COLO668 (cell line): ENCODE data around the gene AIP.
A peak's percentile ranks its signal among the peaks of the same experiment; 100 is the strongest.

Experiments
- DNase-seq: peaks from one replicate; lab custom pipeline; 2025; ENCODE audit not compliant: unreplicated experiment; lab: John Stamatoyannopoulos, UW

The AIP gene

DNA sequence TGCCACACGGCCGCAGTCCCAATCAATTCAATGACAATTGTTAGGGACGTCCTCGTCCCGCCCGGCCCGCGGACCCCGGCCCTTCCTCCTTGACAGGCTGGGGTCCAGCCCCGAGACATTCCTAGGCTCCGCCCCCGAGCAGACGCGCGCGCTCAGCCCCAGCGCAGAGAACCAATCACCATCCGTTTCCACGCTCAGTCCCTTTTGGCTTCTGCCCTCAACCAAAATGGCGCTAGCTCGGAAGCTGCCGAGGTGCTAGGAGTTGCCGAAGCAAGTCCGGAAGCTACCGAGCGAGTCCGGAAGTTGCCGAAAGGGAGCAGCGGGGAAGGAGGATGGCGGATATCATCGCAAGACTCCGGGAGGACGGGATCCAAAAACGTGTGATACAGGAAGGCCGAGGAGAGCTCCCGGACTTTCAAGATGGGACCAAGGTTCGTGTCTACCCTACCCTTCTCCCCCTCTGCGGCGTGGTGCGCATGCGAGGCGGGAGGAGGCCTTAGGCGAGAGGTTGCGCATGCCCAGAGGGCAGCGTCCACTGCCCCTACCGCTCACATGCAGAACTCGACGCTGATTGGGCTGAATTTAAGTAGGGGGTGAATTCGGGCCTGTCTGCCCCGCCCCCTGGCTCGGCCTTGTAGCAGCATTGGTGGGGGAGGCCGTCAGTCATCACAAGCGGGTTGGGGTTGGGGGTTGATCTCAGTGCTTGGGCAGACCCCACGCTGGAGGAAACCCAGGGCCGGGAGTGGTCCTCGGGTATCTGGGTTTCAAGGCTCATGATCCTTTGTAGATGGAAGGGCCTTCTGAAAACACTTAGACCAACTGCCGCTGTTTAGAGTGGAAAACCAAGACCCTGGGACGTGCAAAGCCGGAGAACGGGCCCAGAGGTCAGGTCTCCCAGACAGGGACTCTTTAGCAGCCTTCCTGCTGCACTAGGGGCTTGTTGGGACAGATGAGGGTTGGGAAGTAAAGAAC lies at the start of gene AIP:
Gene AIP, plus strand, starts transcription at position 200 of the 972 bp plus-strand sequence. Its CDS starts 133 bp downstream, at position 333.
- DNase-seq: peak; percentile 96

DNA sequence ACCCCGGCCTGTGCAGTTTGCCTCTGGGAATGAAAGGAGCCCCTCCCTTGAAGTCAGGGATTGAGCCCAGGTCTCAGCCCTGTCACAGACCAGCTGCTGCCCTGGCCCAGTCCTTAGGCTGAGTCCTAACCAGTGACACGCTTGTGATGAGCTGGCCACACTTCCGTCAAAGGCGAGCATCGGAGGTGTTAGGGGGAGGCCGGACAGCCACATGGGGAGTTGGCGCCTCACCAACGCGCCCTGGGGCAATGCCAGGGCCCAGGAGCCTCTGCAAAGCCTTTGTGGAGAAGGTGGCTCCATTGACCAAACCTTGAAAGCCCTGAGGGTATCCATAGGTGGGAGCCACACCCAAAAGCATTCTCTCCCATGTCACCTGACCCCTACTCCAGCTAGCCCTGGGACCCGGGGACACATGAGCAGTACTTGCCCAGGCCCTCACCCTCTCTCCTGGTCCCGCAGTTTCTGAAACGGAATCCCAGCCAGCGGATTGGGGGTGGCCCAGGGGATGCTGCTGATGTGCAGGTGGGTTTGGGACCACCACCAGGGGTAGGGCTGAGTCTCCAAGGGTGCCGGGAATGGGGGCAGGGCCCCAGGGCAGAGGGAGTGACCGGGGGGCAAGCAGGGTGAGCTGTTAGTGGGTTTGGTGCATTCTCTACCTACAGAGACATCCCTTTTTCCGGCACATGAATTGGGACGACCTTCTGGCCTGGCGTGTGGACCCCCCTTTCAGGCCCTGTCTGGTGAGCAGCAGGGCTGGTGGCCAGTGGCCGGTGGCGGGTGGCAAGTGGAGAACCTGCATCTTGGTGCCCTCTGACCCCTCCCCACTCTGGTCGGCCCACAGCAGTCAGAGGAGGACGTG lies 49.1 kb upstream of the AIP start:
- DNase-seq: peak; percentile 37

DNA sequence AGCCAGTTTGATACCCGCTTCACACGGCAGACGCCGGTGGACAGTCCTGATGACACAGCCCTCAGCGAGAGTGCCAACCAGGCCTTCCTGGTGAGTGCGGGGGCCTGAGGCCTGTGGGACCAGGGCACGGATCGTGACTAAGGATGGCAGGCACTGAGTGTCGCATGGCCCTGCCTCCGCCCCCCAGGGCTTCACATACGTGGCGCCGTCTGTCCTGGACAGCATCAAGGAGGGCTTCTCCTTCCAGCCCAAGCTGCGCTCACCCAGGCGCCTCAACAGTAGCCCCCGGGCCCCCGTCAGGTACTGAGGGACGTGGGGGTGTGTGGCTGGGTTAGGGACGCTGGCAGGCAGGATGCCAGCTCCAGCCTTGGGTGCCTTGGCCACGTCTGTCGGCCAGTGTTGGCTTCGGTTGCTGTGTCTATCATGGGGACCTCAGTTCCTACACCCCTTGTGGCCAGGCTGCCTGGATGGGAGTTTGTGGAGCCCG lies 48.4 kb upstream of the AIP start:
- no peak for DNase-seq

DNA sequence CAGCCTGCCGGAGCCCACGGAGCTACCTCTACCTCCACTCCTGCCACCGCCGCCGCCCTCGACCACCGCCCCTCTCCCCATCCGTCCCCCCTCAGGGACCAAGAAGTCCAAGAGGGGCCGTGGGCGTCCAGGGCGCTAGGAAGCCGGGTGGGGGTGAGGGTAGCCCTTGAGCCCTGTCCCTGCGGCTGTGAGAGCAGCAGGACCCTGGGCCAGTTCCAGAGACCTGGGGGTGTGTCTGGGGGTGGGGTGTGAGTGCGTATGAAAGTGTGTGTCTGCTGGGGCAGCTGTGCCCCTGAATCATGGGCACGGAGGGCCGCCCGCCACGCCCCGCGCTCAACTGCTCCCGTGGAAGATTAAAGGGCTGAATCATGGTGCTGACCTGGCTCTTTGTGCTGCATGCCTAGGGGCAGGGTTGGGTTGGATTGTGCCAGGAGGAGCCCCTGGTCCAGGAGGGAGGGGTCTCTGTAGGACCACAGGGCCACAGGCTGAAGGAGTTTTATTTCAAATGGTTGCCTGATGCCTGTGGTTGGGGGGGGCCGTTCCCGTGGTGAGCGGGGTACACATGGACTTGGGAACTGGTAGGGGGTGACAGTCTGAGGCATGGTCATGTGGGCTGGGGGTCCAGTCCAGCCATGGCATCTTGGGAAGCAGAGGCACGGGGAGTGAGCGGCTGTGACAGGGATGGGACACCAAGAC lies 47.6 kb upstream of the AIP start:
- DNase-seq: no peak

DNA sequence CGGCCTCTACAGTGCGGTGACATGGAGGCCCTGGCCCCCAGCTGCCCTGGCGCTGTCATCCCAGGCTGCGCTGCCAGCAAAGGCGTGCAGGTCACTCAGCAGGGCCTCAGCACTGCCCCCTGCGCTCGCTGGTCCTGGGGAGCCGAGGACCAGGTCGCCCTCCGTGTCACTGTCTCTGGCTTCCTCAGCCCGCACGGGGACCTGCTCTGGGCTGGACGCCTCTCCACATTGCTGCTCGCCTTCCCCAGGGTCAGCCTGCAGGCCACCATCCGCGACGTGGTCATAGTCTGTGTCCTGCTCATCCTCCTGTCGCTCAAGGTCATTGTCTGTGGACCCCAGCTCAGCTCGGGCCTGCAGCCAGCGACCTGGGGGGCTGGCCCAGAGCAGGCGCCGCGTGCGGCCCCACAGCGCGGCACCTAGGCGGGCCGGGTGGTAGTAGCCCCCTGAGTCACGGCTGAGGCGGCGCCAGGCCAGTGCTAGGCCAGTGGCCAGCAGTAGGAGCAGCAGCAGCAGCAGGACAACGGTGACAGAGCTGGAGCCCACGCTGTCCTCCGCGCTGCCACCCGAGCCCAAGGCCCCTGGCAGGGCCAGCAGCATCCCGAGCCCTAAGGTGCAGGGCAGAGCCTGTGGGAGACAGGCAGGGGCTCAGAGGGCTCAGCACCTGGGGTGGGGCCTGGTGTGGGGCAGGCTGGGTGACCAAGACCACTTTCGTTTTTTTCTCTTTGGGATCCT lies 46.9 kb upstream of the AIP start:
- DNase-seq: no peak

DNA sequence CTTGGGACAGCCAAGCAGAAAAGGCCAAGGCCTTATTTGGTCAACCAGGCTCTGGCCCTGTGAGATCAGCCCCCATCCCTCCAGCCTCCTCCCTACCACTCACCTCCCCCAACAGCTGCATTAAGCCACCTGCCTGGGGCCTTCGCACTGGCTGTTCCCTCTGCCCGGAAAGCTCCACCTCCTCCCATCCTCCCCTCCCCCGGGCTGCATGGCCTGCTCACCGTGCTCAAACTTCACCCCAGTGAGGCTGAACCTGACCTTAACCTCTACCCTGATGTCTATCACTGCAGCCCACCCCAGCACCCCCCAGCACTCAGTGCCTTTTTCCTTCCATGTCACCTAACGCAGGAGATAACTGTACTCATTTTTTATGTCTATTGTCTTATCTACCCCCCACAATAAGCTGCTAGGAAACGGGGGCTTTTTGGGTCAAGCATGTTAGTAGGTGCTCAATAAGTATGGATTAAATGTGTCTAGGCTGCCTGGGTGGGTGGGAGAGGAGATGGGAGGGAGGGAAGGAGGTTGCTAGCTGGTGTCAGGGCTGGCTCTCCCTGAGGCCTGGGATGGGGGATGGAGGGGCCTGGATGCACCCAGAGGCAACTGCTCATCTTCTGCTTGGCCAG lies 46.3 kb upstream of the AIP start:
- peak; percentile 37 for DNase-seq

DNA sequence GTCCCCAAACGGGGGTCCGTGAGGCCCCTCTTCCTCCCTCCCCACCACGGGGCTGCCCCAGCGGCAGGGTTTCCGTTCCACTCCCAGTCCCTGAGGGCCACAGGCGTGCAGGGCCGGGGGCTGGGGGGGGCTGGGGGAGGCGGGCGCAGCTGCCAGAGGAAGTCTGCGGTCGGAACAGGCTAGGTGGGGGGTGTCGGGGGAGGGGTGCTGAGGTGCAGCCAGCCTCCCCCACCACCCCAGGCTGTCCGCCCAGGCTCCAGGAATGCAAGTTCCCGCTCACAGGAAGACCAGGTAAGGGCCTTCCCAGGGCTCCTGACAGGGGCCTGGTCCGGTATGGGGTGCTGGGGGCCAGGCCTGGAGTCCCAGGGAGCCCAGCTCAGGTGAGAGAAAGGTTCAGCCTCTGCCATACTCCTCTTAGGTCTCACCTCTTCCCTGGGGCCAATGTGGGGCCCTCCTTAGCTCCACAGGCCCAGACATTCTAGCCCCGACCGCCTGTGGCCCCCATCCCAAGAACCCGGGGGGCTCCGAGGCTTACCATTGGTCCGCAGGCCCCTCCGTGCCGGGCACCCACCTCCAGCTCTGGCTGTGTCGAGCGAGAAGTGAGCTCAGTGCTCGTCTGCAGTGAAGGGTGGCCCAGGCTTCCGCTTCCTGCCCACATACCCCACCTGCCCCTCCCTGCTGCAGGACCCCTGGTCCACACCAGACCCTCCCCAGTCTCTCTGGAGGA lies 45.6 kb upstream of the AIP start, which contains the start of gene PTPRCAP:
Gene PTPRCAP, minus strand, starts transcription at position 601 of the 727 bp plus-strand sequence. Its CDS starts 63 bp downstream, at position 538.
- no peak for DNase-seq

DNA sequence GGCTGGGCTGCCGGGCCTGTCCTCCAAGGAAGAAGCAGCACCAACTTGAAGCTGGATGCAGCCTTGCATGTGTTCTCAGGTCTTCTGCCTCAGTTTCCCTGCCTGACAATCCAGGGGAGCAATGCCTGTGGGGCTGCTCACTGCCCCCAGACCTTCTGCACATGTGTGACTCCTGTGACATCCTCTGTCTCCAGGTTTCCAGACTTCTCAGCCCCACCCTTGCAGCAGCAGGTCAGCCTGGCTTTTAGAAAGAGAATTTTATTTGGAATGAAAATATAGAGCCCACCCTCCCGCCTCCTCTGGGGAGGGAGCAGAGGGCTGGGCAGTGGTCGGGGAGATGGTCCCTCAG lies 45.0 kb upstream of the AIP start:
- DNase-seq: no peak

DNA sequence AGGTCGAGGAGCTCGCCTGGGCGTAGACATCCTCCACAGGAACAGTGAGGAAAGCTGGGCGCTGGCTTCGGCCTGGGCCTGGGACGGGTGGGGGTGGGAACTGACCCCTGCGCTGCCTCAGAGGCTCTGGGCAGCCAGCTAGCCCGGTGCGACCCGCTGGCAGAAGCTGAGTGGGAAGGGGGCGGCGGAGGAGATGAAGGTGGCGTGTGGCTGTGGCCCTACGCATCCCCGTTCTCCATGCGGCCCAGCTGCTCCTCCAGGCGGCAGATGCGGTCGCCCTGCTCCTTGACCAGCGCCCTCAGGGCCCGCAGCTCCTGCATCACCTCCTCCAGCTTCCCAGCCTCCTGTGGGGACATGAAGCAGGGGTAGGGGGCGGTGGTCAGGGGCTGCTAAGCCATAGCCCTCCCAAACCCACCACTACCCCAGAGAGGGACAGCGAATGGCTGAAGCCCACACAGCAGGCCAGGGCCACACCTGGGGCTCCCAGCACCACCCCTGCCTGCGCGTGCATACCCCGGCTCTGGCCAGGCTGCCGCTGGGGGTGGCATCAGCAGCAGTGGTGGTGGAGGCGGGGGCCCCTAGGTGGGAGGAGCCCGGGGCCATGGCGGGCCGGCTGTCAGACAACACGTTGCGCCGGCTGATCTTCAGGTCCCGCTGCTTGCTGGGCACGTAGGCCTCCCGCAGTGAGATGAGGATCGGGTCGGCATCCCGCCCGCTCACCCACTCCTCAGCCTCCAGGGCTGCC lies 44.5 kb upstream of the AIP start:
- no peak for DNase-seq

DNA sequence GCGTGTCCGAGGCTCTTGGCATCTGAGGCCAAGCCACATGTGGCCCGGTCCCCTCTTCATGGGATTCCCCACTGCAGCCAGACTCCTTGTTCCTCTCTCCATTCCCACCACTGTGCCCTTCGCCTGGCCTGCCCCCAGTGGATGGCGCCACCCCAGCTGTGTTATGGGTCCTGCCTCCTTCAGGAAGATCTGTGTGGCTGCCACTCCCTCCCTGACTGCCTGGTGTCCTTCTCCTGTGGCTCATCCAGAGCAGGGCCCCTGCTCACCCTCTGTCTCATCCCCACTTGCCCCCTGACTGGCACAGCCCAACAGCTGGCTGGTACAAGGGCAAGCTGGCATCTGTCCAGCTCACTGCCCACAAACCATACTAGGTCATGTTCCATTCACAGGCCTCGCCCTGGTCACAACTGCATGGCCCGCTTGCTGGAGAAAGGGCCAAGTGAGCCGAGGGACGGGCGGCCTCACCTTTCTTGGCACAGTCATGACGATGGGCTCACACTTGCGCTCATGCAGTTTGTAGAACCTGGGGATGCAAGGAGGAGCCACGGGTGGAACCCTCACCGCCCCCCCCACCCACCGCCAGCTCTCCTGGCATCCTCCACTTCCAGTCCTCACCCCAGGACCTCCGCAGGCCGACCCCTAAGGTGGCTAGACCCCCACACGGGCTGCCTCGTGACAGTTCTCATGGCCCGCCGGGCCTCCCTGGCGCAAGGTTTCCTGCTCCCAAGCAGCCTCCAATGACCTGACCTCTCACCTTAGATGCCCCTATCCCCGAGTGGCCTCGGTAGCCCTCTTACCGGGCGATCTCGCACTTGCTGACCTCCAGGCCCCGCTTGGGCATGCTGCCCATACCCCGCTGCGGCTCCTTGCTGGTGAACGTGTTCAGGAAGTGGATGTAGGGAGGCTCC lies 43.3 kb upstream of the AIP start:
- DNase-seq: peak; percentile 44

DNA sequence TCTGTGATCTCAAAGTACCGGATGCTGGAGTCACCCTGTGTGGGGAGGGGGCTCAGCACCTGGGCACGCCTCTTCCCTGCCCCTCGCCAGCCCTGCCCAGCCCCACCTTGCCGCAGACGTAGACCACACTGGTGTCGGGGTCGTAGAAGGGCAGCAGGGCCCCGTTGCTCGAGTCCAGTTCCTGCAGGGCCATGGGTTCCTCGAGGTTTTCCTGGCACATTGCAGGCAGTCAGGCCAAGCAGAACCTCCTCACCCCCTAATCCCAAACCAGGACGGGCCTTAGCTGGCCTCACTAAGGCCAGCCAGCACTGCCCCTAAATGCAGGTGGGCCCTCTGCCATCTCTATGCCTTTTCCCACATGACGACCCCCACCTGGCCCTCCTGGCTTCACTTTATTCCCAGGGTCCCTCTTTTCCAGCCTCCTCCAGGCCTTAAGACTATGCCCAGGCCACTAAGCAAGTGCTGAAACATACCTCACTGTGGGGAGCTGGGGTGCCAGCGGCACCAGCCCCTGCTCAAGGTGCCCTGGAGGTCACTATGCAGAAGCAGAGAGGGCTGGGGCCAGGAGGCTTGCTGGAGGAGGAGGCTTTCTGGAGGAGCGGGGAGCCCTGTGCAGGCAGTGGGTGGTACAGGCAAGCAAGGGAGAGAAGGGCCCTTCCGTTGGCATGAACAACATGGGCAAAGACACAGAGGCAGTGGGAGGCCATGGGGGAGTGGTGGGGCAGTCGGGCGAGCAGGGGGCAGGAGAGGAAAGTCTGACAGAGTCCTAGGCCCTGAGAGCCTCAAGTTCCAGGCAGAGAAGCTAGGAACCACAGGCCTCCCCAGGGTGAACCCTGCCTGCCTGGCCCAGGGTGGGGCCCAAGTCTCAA lies 42.4 kb upstream of the AIP start:
- DNase-seq: no peak

DNA sequence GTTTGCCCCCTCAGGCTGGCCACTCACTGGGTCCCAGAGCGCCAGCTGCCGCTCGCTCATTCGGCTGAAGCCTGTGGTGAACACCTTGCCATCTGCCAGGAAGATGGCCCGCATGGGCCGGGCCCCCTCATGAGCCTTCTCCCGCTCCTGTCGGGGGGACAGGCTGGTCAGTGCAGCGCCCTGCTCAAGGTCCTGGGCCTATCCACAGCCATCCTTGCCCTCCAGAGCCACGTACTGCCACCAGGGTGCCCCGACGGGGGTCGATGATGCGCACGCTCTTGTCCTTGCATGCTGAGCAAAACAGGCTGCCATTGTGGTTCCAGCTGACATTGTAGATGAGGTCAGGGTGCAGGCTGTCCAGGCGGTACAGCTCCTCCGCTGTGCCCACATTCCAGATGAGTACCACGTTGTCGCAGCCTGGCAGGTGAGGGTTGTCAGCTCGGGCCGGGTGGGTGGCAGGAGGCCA lies 41.7 kb upstream of the AIP start:
- no peak for DNase-seq

DNA sequence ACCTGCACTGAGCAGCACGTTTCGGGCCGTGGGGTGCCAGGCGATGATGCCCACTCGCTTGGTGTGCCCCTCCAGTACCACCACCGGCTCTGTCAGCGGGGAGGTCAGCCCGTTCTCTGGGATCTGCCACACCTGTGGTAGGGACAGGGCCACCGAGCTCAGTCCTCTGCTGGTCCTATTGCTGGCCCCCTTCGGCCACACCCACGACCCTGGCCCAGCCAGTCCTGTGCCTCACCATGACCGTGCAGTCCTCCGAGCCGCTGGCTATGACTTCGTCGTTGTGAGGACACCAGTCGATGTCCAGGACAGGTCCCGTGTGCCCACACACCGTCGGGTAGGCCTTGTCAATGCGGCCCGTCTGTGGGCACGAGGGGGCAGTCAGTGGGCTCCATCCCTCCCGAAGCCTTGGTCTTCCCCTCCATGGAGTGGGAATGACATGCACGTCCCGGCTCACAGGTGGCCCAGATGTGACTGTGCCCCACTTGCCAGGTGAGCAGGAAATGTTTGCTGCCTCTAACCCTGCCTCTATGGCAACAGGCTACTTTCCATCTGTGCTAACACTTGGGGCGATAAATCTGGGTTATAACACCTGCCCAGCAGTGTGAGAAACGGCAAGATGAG lies 41.0 kb upstream of the AIP start:
- peak; percentile 51 for DNase-seq

DNA sequence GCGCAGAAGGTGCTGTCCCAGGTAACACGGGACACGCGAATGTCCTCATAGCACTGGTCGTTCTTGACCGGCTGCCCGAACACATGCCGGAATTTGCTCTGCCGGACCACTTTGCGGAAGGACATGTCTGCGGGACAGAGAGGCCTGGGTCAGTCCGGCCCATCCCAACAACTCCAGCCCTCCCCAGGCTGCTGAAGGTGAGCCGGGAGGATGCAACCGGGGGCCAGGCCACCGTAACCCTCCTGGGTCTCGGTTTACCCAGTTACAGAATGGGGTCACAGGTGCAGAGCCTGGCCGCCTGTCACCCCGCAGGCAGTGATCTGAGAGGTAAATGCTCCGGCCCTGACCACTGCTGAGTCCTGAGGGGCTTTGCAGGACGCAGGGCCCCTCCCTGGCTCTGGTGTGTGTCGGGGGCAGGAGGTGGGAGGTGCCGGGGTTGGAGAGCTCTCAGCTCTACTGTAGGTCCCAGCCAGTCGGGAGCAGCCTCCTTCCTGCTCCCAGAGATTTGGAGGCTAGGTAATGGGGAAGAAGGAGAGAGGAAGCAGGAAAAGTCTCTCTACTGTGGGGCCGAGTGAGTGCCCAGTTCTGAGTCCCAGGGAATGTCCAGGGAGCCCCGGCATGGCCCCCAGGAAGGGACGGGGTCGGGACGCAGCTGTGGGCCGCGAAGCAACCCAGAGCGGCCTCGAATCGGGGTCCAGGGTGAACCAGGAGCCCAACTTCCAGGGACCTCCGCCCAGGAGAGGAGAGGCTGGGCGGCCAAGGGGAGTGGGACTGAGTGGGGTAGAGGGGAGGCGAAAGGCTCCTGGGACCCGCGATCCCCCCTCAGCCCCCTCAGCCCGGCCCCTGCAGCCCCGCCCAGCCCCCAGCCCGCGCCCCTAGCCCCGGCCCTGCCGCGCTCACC lies 40.1 kb upstream of the AIP start:
- DNase-seq: no peak

DNA sequence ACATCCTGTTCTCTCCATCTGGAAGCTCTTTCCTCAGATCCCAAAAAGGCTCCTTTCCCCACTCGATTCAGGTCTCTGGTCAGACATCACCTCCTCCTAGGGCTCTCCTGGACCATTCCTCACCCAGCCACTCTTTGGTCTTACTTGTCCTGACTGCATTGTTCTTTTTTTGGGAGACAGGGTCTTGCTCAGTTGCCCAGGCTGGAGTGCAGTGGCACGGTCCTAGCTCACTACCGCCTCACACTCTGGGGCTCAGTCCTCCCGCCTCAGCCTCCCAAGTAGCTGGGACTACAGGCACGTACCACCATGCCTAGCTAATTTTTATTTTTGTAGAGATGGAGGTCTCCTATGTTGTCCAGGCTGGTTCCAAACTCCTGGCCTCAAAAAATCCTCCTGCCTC lies 37.3 kb upstream of the AIP start:
- DNase-seq: no peak
